ENCODE results near the gene ARMS2.

DNA sequence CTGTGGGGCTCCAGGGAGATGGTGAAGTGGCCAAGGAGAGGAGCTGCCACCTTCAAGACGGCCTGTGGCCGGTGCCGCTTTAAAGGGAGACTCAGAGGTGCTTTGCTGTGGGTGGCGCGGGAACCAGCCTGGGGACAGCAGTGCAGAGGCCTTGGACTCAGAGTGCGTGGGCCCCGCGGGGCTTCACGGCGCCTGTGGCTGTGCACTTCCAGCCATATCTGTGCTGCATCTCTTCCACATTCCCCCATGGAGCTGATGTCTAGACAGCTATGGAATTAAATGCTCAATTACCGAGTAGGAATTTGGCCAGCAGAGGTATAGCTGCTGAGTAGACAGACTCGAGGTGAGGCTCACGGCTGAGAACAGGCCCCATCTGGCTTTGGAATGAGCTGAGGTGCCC is 48.6 kb downstream of the ARMS2 start:
- TF ChIP-seq, protein P1, sequence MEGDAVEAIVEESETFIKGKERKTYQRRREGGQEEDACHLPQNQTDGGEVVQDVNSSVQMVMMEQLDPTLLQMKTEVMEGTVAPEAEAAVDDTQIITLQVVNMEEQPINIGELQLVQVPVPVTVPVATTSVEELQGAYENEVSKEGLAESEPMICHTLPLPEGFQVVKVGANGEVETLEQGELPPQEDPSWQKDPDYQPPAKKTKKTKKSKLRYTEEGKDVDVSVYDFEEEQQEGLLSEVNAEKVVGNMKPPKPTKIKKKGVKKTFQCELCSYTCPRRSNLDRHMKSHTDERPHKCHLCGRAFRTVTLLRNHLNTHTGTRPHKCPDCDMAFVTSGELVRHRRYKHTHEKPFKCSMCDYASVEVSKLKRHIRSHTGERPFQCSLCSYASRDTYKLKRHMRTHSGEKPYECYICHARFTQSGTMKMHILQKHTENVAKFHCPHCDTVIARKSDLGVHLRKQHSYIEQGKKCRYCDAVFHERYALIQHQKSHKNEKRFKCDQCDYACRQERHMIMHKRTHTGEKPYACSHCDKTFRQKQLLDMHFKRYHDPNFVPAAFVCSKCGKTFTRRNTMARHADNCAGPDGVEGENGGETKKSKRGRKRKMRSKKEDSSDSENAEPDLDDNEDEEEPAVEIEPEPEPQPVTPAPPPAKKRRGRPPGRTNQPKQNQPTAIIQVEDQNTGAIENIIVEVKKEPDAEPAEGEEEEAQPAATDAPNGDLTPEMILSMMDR (IDR thresholded peaks at IDR 0.05), result no peak
- no peak for TF ChIP-seq EP300 (IDR thresholded peaks at IDR 0.05)
